NB4 (cell line): ENCODE data around the gene SLC6A12.

Source experiments
- CTCF ChIP-seq: IDR thresholded peaks from one replicate; pipeline ENCODE4 v1.5.1; 2012; ENCODE audit warnings: low read depth, low read length
- MAX ChIP-seq: IDR thresholded peaks from 2 replicates; pipeline ENCODE4 v1.6.1; 2011; ENCODE audit warnings: low read depth, low read length
- MYC ChIP-seq: IDR thresholded peaks from 2 replicates; pipeline ENCODE4 v1.6.1; 2011; ENCODE audit warnings: low read depth, low read length
- POLR2A ChIP-seq: IDR thresholded peaks from 2 replicates; pipeline ENCODE4 v1.6.1; 2011; ENCODE audit warnings: mild to moderate bottlenecking; ENCODE audit not compliant: insufficient read length; ENCODE audit errors: extremely low read depth

- TF ChIP-seq CTCF (no peak), MAX (0 out of 2 replicates have a peak, but pooled peaks have one; percentile 5), POLR2A (no peak), MYC (no peak)
Measured at GRCh38 chr12:163406-163986, 50.5 kb downstream of the SLC6A12 start.
